Fibroblast of lung (primary cell): ENCODE results near the gene GLRX3.

Experiments
- EZH2 ChIP-seq: IDR thresholded peaks from 2 replicates; pipeline ENCODE4 v1.5.1; 2012; ENCODE audit warnings: low read length, control low read depth, mild to moderate bottlenecking; ENCODE audit errors: missing control alignments
- TF ChIP-seq, protein P1 (sequence below), 2 donors: IDR thresholded peaks in 1 of 2; conservative IDR thresholded peaks in 1 of 2; 1 replicate in 1 of 2; 2 replicates in 1 of 2; pipeline ENCODE4 v1.5.1; 2011 to 2012; ENCODE audit warnings: low read length in 2 of 2, control low read depth in 1 of 2, inconsistent platforms in 1 of 2, low read depth in 1 of 2, mild to moderate bottlenecking in 1 of 2

DNA sequence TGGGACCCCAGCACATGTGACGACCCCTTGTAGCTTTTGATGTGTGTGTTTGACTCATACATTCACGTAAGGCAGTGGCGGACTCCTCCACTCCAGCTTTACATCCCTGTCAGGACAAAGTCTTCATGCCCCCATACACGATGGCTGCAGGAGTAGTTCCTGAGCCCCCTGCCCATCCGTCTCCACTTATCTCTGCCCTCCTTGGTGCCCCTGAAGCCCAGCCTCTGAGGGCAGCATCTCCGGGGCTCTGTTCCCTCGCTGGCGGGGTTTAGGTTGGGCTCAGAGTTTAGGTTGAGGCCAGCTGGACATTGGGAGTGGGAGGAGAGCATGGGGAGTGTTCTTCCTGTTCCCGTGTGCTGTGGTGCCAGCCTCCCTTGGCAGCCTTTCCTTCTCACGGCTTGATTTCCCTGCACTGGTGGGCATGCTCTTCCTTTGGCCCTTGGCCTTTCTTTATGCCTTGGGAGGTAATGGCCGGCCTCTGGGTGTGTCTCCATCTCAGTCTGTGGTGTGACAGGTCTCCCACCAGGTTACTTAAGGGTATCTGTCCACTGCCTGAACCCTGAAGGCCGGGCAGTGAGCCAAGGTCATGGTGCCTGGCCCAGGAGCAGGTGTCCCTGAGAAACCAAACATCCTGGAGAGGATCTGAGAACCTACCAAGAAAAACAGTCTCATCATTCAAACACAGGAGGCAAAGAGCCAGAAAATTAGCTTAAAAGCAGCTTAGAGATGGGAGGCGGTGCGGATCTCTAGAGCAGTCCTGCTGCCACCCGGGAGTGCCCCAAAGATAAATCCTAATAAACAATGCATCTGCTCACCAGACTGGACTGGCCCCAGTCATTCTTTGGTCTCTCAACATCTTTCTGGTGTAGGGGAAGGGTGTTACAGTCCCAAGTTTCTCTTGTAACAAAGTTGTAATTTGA, 85.5 kb downstream of the GLRX3 start:
- TF ChIP-seq EZH2, result no peak
- TF ChIP-seq, protein P1, sequence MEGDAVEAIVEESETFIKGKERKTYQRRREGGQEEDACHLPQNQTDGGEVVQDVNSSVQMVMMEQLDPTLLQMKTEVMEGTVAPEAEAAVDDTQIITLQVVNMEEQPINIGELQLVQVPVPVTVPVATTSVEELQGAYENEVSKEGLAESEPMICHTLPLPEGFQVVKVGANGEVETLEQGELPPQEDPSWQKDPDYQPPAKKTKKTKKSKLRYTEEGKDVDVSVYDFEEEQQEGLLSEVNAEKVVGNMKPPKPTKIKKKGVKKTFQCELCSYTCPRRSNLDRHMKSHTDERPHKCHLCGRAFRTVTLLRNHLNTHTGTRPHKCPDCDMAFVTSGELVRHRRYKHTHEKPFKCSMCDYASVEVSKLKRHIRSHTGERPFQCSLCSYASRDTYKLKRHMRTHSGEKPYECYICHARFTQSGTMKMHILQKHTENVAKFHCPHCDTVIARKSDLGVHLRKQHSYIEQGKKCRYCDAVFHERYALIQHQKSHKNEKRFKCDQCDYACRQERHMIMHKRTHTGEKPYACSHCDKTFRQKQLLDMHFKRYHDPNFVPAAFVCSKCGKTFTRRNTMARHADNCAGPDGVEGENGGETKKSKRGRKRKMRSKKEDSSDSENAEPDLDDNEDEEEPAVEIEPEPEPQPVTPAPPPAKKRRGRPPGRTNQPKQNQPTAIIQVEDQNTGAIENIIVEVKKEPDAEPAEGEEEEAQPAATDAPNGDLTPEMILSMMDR (conservative IDR thresholded peaks at IDR 0.05 in 1 of 2, IDR thresholded peaks at IDR 0.05 in 1 of 2; ENCODE audit: low read depth in 1 of 2, low read length in 2 of 2), result no peak
